Measurements from ENCODE around the gene AUTS2.

DNA sequence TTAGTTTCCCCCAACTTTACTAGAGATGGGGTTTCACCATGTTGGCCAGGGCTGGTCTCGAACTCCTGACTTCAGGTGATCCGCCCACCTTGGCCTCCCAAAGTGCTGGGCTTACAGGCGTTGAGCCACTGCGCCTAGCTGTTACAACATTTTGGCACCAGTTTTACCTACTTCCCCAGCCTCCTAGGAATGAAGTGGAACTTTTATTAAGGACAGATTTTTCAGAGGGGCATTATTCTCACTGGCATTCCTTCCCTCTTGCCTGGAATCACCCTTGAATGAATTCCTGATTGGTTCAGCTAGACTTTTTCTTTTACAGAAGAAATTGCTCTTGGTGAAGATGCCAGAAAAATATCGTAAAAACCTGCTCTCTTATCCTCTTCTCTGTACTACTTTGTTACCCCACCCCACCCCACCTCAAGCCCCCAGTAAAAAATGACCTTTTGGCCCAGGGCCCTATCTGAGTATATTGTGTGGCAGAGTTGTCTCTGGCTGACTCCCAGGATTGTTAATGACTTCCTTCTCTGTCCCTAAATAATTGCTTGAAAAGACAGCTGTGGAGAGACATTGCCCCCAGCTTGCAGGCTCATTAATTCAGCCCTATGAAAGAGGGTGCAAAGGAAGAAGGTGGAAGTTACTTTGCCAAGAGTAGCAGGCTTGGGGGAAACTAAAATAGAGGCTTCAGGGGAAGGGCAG, 189.6 kb downstream of the AUTS2 start:
- TF ChIP-seq ELF4 (IDR thresholded peaks at IDR 0.05) (no peak), SP1 (IDR thresholded peaks at IDR 0.05) (no peak), SUZ12 (IDR thresholded peaks at IDR 0.05) (no peak), ZNF384 (IDR thresholded peaks at IDR 0.05) (no peak), ARNT (IDR thresholded peaks at IDR 0.05) (no peak), LEF1 (IDR thresholded peaks at IDR 0.05; ENCODE audit: borderline replicate concordance) (no peak)
